HCT116 (cell line): ENCODE measurements around the gene TP53. TPM values are rescaled to one million over a fixed set of nuclear protein-coding genes. Genes with fewer than 3 reads are reported as not detected.

Source experiments
- ATAC-seq: fragments of 200-7000 bp; cut with Tn5 transposase; 2 replicates; pipeline ENCODE4 v1.9.1; 2020; ENCODE audit warnings: mild to moderate bottlenecking, moderate library complexity
- BruUV-seq: library from RNA; stranded (reverse); fragments of 400-500 nt; replicated peaks from 2 replicates; lab custom pipeline; 2021; lab: Mats Ljungman, UMichigan
- CTCF ChIA-PET: fragments of 300-600 bp; sonication (Branson Sonifier 250); formaldehyde crosslinking; loops from one replicate; lab custom pipeline; 2021; ENCODE audit warnings: antibody characterized with exemption; lab: Charles Lee
- POLR2A ChIA-PET: fragments of 300-600, 350-600 bp; sonication (Branson Sonifier 250); formaldehyde crosslinking; loops from one replicate; lab custom pipeline; 2021; ENCODE audit warnings: antibody characterized with exemption; lab: Charles Lee
- RAD21 ChIA-PET, 2 experiments: fragments of 300-600 bp; sonication (Branson Sonifier 250); formaldehyde crosslinking; loops; one replicate each; lab custom pipeline; 2023; ENCODE audit warnings: low total read pairs in 2 of 2; ENCODE audit not compliant: uncharacterized antibody in 2 of 2, unreplicated experiment in 2 of 2, low non-redundant PET in 1 of 2; lab: Charles Lee
- DNase-seq: peaks from one replicate; pipeline ENCODE4 v3.0.0-alpha.2; 2010; ENCODE audit warnings: low read depth, low spot score
- H2AFZ ChIP-seq: fragments of 200-600 bp; shearing (Covaris generic), sonication (generic); 2 replicates; pipeline ENCODE4 v1.6.1; 2017; ENCODE audit warnings: low read depth, mixed run types, mixed read lengths, antibody characterized with exemption, low read length; ENCODE audit not compliant: poor library complexity, severe bottlenecking
- H3K27ac ChIP-seq: 2 replicates; pipeline ENCODE4 v1.5.1; 2012; ENCODE audit warnings: low read depth, low read length
- H3K27me3 ChIP-seq: fragments of 200-600 bp; sonication (generic); 2 replicates; pipeline ENCODE4 v1.6.1; 2016; ENCODE audit warnings: mixed run types, low read length, mixed read lengths; ENCODE audit not compliant: insufficient read depth
- H3K36me3 ChIP-seq, 2 experiments: fragments of 200-500 bp in 1 of 2; fragments of 200-600 bp in 1 of 2; sonication (Bioruptor generic) in 1 of 2; sonication (generic) in 1 of 2; 2 replicates each; pipeline versions ENCODE4 v1.5.1 to v1.6.1; 2014 to 2016; ENCODE audit warnings: low read length in 2 of 2, inconsistent platforms in 1 of 2, mixed read lengths in 1 of 2, mixed run types in 1 of 2; ENCODE audit not compliant: insufficient read depth in 2 of 2, control insufficient read depth in 1 of 2
- H3K4me1 ChIP-seq, 2 experiments: fragments of 200-600 bp in 1 of 2; sonication (generic) in 1 of 2; 2 replicates each; pipeline versions ENCODE4 v1.5.1 to v1.6.1; 2012 to 2017; ENCODE audit warnings: low read length in 2 of 2, inconsistent platforms in 1 of 2, mild to moderate bottlenecking in 1 of 2, mixed read lengths in 1 of 2, mixed run types in 1 of 2, moderate library complexity in 1 of 2; ENCODE audit not compliant: insufficient read depth in 2 of 2, control insufficient read depth in 1 of 2
- H3K4me2 ChIP-seq: fragments of 200-600 bp; sonication (generic); 2 replicates; pipeline ENCODE4 v1.6.1; 2017; ENCODE audit warnings: mixed run types, low read length, mixed read lengths
- H3K4me3 ChIP-seq, 2 experiments: fragments of 200-600 bp in 1 of 2; sonication (generic) in 1 of 2; replicated peaks in 1 of 2; 2 replicates each; pipeline ENCODE4 v1.5.1; 2011 to 2016; ENCODE audit warnings: low read length in 2 of 2, control low read depth in 1 of 2, low read depth in 1 of 2, mild to moderate bottlenecking in 1 of 2, mixed read lengths in 1 of 2, mixed run types in 1 of 2
- H3K79me2 ChIP-seq: fragments of 200-600 bp; sonication (generic); 2 replicates; pipeline ENCODE4 v1.6.1; 2017; ENCODE audit warnings: mild to moderate bottlenecking, mixed run types, low read length, moderate library complexity, mixed read lengths; ENCODE audit not compliant: insufficient read depth
- H3K9ac ChIP-seq: fragments of 200-600 bp; sonication (generic); 2 replicates; pipeline ENCODE4 v1.6.1; 2016; ENCODE audit warnings: low read length, mixed read lengths
- H3K9me2 ChIP-seq: fragments of 200-600 bp; sonication (generic), shearing (Covaris generic); 2 replicates; pipeline ENCODE4 v1.6.1; 2017; ENCODE audit warnings: mixed run types, mild to moderate bottlenecking, moderate library complexity; ENCODE audit not compliant: insufficient read depth
- H3K9me3 ChIP-seq, 2 experiments: fragments of 200-500 bp in 1 of 2; fragments of 200-600 bp in 1 of 2; sonication (Bioruptor generic) in 1 of 2; sonication (generic) in 1 of 2; 2 replicates each; pipeline ENCODE4 v1.6.1; 2014 to 2017; ENCODE audit warnings: low read length in 2 of 2, mixed read lengths in 2 of 2, inconsistent platforms in 1 of 2, low read depth in 1 of 2, mild to moderate bottlenecking in 1 of 2, mixed run types in 1 of 2, moderate library complexity in 1 of 2; ENCODE audit not compliant: control insufficient read depth in 1 of 2, insufficient read depth in 1 of 2
- H4K20me1 ChIP-seq: fragments of 200-600 bp; sonication (generic), shearing (Covaris generic); 2 replicates; pipeline ENCODE4 v1.6.1; 2017; ENCODE audit warnings: mixed run types, mild to moderate bottlenecking, moderate library complexity; ENCODE audit not compliant: insufficient read depth
- CEBPB ChIP-seq: IDR thresholded peaks from 2 replicates; pipeline ENCODE4 v1.6.1; 2012; ENCODE audit warnings: low read depth
- EGR1 ChIP-seq: IDR thresholded peaks from 2 replicates; pipeline ENCODE4 v1.6.1; 2012; ENCODE audit warnings: low read depth
- ELF1 ChIP-seq: IDR thresholded peaks from 2 replicates; pipeline ENCODE4 v1.6.1; 2012; ENCODE audit warnings: low read depth, borderline replicate concordance
- EZH2phosphoT487 ChIP-seq: fragments of 200-600 bp; IDR thresholded peaks from 2 replicates; pipeline ENCODE4 v1.6.1; 2018; ENCODE audit warnings: antibody characterized with exemption, borderline replicate concordance
- FOSL1 ChIP-seq: IDR thresholded peaks from 2 replicates; pipeline ENCODE4 v1.6.1; 2012; ENCODE audit warnings: low read depth
- JUND ChIP-seq: IDR thresholded peaks from 2 replicates; pipeline ENCODE4 v1.6.1; 2012
- POLR2AphosphoS5 ChIP-seq: IDR thresholded peaks from 2 replicates; pipeline ENCODE4 v1.6.1; 2011; ENCODE audit warnings: mild to moderate bottlenecking, low read depth, low read length, moderate library complexity
- SIN3A ChIP-seq: IDR thresholded peaks from 2 replicates; pipeline ENCODE4 v1.6.1; 2012; ENCODE audit warnings: low read depth
- SP1 ChIP-seq: IDR thresholded peaks from 2 replicates; pipeline ENCODE4 v1.6.1; 2012; ENCODE audit warnings: low read depth
- ZBTB33 ChIP-seq: IDR thresholded peaks from 2 replicates; pipeline ENCODE4 v1.6.1; 2011; ENCODE audit warnings: mild to moderate bottlenecking, low read length, moderate library complexity; ENCODE audit not compliant: insufficient replicate concordance; ENCODE audit errors: extremely low read depth
- ZNF274 ChIP-seq: fragments of 200-500 bp; sonication (Bioruptor generic); IDR thresholded peaks from 2 replicates; pipeline ENCODE4 v1.6.1; 2014; ENCODE audit warnings: mild to moderate bottlenecking, low read depth, low read length, inconsistent platforms
- intact Hi-C: fragments of 100-400 bp; cut with micrococcal nuclease; formaldehyde crosslinking; loops from 2 replicates; pipeline ENCODE4 v1.10.0; 2022
- total RNA-seq: library from RNA; stranded (reverse); gene quantifications from one replicate; pipeline ENCODE4 v1.2.1, GENCODE V29; 2021; ENCODE audit not compliant: unreplicated experiment
- TF ChIP-seq, protein P1 (sequence below): IDR thresholded peaks from 2 replicates; pipeline ENCODE4 v1.6.1; 2012; ENCODE audit warnings: low read depth
- TF ChIP-seq, protein P2 (sequence below), 3 experiments: fragments of 200-600 bp in 1 of 3; sonication (generic) in 1 of 3; IDR thresholded peaks in 2 of 3; conservative IDR thresholded peaks in 1 of 3; 2 replicates each; pipeline ENCODE4 v1.5.1; 2012 to 2017; ENCODE audit warnings: low read depth in 2 of 3, low read length in 2 of 3, antibody characterized with exemption in 1 of 3, borderline replicate concordance in 1 of 3, control low read depth in 1 of 3, mild to moderate bottlenecking in 1 of 3, mixed read lengths in 1 of 3, mixed run types in 1 of 3, moderate library complexity in 1 of 3; ENCODE audit not compliant: insufficient read depth in 1 of 3

The TP53 gene
- total RNA-seq, 1 experiment from 2014 or later, result 110 TPM

DNA sequence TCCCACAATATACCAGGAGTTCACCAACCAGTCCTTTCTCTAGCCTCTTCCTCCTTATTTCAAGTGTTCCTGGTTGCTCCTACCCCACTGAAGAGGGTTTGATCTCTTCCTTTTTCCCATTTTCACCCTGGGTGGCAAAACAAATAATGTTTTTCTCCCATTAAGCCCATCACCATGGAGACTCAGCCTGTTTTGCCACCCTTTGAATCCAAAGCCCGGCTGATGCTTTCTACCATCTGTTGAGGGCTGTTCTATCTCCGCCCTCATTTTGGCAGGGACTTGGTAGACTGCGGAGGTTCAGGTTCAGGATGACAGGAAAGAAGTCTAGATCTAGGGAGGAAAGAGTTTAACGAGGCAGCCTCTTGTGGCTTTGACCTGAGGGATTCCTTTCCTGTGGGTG is 32.8 kb upstream of the TP53 start:
- H3K27ac ChIP-seq, result no peak overlapping the region
- ChIA-PET RAD21 (no interaction called here), POLR2A (interaction anchor here (1.6 kb wide), 1 partner anchor 32 kb away, joined by 5 read pairs; the partner anchor contains the start of gene TP53), CTCF (no interaction called here)
- H3K4me3 ChIP-seq, result no peak overlapping the region
- H3K9ac ChIP-seq, result no peak overlapping the region
- no peak for DNase-seq
- no peaks in the 10 kb centered on the region for H3K9me2 ChIP-seq
- no peak overlapping the region for H2AFZ ChIP-seq
- H3K36me3 ChIP-seq, result no peaks in the 10 kb centered on the region
- no peak overlapping the region for H3K4me2 ChIP-seq
- intact Hi-C loops, result no loop called here
- no peaks in the 10 kb centered on the region for H3K27me3 ChIP-seq
- no peak for ATAC-seq
- no TSS peak for BruUV-seq
- H3K9me3 ChIP-seq, result no peaks in the 10 kb centered on the region
- no peaks in the 10 kb centered on the region for H4K20me1 ChIP-seq
- peaks cover 12 to 26% of the 10 kb centered on the region in 2 experiments for H3K4me1 ChIP-seq
- TF ChIP-seq ZNF274 (no peak), CEBPB (no peak), POLR2AphosphoS5 (no peak), ELF1 (no peak), SIN3A (no peak), JUND (no peak)
- TF ChIP-seq, protein P1, sequence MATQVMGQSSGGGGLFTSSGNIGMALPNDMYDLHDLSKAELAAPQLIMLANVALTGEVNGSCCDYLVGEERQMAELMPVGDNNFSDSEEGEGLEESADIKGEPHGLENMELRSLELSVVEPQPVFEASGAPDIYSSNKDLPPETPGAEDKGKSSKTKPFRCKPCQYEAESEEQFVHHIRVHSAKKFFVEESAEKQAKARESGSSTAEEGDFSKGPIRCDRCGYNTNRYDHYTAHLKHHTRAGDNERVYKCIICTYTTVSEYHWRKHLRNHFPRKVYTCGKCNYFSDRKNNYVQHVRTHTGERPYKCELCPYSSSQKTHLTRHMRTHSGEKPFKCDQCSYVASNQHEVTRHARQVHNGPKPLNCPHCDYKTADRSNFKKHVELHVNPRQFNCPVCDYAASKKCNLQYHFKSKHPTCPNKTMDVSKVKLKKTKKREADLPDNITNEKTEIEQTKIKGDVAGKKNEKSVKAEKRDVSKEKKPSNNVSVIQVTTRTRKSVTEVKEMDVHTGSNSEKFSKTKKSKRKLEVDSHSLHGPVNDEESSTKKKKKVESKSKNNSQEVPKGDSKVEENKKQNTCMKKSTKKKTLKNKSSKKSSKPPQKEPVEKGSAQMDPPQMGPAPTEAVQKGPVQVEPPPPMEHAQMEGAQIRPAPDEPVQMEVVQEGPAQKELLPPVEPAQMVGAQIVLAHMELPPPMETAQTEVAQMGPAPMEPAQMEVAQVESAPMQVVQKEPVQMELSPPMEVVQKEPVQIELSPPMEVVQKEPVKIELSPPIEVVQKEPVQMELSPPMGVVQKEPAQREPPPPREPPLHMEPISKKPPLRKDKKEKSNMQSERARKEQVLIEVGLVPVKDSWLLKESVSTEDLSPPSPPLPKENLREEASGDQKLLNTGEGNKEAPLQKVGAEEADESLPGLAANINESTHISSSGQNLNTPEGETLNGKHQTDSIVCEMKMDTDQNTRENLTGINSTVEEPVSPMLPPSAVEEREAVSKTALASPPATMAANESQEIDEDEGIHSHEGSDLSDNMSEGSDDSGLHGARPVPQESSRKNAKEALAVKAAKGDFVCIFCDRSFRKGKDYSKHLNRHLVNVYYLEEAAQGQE, result no peak
- H3K79me2 ChIP-seq, result no peaks in the 10 kb centered on the region

- H3K36me3 ChIP-seq, result no peaks in the 10 kb centered on the region
- H3K4me1 ChIP-seq, result peaks cover 12 to 26% of the 10 kb centered on the region in 2 experiments
- no peak for ATAC-seq
- no peaks in the 10 kb centered on the region for H3K9me3 ChIP-seq
- no peaks in the 10 kb centered on the region for H3K79me2 ChIP-seq
- no peaks in the 10 kb centered on the region for H3K9me2 ChIP-seq
- no peak overlapping the region for H3K27ac ChIP-seq
- DNase-seq, result no peak
- no peak overlapping the region for H3K9ac ChIP-seq
- ChIA-PET POLR2A (no interaction called here), CTCF (no interaction called here), RAD21 (no interaction called here)
- intact Hi-C loops, result no loop called here
- no peaks in the 10 kb centered on the region for H4K20me1 ChIP-seq
- no peak overlapping the region for H3K4me2 ChIP-seq
- H3K27me3 ChIP-seq, result no peaks in the 10 kb centered on the region
- no peak overlapping the region for H3K4me3 ChIP-seq
- no TSS peak for BruUV-seq
- H2AFZ ChIP-seq, result no peak overlapping the region
- no peak for TF ChIP-seq ZBTB33
- no peak for TF ChIP-seq EGR1
- TF ChIP-seq FOSL1, result no peak
- no peak for TF ChIP-seq EZH2phosphoT487
- no peak for TF ChIP-seq SP1
- TF ChIP-seq POLR2AphosphoS5, result no peak
- no peak for TF ChIP-seq ZNF274
- no peak for TF ChIP-seq JUND
- TF ChIP-seq, protein P2, sequence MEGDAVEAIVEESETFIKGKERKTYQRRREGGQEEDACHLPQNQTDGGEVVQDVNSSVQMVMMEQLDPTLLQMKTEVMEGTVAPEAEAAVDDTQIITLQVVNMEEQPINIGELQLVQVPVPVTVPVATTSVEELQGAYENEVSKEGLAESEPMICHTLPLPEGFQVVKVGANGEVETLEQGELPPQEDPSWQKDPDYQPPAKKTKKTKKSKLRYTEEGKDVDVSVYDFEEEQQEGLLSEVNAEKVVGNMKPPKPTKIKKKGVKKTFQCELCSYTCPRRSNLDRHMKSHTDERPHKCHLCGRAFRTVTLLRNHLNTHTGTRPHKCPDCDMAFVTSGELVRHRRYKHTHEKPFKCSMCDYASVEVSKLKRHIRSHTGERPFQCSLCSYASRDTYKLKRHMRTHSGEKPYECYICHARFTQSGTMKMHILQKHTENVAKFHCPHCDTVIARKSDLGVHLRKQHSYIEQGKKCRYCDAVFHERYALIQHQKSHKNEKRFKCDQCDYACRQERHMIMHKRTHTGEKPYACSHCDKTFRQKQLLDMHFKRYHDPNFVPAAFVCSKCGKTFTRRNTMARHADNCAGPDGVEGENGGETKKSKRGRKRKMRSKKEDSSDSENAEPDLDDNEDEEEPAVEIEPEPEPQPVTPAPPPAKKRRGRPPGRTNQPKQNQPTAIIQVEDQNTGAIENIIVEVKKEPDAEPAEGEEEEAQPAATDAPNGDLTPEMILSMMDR (IDR thresholded peaks at IDR 0.05 in 2 of 3, conservative IDR thresholded peaks at IDR 0.05 in 1 of 3; ENCODE audit: borderline replicate concordance in 1 of 3, insufficient read depth in 1 of 3, low read depth in 2 of 3, low read length in 2 of 3), result no peak
- no peak for TF ChIP-seq SIN3A
Measured at GRCh38 chr17:7719661-7720060, 32.4 kb upstream of the TP53 start.
